ENCODE results near the gene EPGN.
"Not testable (repeated sequence)": the region's sequence is repeated elsewhere in the genome, so short reads cannot be mapped to it uniquely, and the experiment has no call there.

Gene EPGN

GRCh38 chr4:74340421-74340820 is 32.2 kb downstream of the EPGN start:
- not testable (repeated sequence) for DNase-seq (ENCODE audit: low spot score)

GRCh38 chr4:74344031-74344430 is 35.8 kb downstream of the EPGN start:
- DNase-seq (ENCODE audit: low spot score): no peak

DNA sequence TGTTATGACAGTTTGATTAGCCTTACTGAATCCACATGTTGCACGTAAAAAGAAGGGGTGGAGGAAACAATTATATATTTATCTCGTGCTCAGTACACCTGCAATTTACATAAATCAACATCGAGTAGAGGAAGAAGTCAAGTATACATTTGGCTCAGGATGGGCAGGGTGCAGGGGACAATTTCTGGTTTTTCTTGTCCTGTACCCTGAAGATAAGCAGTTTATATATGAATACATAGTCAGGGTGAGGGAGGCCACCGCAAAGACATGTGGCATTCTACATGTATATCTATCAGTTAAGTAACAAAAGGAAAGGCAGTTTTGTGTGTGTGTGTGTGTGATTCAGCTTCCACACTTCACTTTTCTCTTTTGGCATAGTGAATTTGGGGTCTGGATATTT is 45.6 kb downstream of the EPGN start:
- DNase-seq (ENCODE audit: low spot score): no peak

DNA sequence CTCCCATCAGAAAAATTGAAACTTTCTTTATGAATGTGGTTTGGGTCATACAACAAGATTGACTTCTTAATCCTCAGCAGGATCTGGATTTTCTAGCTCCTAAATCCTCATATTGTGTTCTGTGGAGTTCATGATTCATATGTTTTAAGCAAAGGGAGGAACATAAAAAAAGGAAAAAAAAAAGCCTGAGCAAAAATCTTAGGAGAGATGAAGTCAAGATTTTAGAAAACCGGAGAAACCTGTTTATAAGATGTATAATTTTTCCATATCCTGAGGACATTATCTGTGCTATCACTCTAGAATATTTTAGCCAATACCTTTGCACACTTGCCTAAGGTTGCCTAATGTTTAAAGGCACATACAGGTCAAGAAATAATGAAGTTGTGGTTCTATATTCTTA is 49.7 kb downstream of the EPGN start:
- DNase-seq (ENCODE audit: low spot score): no peak

DNA sequence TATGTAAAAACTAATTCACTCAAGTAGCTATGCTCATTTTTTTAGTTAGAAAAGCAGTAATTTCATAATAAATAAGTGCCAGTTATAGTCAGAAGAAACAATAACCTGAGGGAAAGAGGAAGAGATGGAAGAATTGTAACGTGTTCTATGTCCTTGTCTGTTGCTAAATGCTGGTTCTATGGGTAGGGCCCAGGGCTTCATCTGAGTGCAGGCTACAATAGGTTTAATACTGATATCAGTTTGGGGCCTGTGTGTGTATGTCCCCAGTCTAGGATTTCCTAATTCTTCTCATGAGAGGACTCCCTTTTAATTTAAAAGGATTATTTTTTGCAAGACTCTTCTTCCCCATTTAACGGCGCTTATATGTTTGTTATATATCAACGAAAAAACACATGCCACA is 53.4 kb downstream of the EPGN start:
- DNase-seq (ENCODE audit: low spot score): no peak

- DNase-seq (ENCODE audit: low spot score): no peak
These were observed 54.1 kb downstream of the EPGN start for GRCh38 chr4:74362347-74362746.

GRCh38 chr4:74364256-74364651 is 56.0 kb downstream of the EPGN start:
- DNase-seq (ENCODE audit: low spot score): no peak

- no peak for DNase-seq (ENCODE audit: low spot score)
These were observed 56.6 kb downstream of the EPGN start, which contains the start of gene EREG for GRCh38 chr4:74364652-74365491. EREG (plus strand) TSS chr4:74365145; CDS start chr4:74365309, 164 bp downstream.

DNA sequence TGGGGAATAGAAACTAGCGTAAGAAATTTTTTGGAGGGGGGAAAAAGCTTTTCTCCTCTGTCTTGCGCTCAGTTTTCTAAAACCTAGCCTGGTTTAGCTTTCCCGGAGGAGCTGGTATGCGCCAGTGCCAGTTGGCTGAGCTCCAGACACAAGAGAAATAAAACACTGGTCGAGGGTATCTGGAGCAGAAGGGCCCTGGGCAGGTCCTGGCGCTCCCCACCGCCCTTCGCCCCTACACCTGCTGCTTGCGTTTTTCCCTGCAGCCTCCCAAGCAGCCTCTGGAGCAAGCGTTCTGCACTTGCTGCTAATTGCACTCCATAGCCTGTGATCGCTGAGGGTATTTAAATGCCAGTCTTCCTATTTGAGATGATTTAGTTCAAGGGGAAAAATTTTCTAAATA is 57.5 kb downstream of the EPGN start:
- no peak for DNase-seq (ENCODE audit: low spot score)

All from pons (tissue), 1 donor.